Measurements from ENCODE around the gene ECM1.

DNA sequence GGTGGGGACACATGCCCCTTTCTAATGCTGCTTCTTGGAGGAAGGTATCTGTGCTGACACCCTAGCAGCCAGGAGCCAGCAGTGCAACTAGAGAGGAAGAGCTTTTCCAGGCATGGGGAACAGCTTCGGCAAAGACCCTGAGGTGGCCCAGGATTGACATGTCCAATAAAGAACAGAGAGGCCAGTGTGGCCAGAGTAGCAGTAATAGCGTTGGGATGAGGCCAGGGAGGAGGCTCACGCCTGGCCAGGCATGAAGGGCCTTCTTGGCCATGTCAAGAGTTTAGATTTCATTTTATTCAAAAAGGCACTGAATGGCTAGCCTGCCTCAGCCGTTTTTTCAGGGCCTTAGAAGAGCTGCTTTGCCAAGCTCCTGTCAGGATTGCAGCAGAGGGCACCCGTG lies 25.0 kb downstream of the ECM1 start:
- TF ChIP-seq TAF1 (IDR thresholded peaks at IDR 0.05; ENCODE audit: low read depth, low read length) (no peak), POLR2A (IDR thresholded peaks at IDR 0.05; ENCODE audit: low read depth, low read length) (no peak), POLR2AphosphoS5 (IDR thresholded peaks at IDR 0.05; ENCODE audit: low read depth, low read length) (no peak), POU2F2 (IDR thresholded peaks at IDR 0.05; ENCODE audit: low read depth, low read length) (no peak), PAX5 (IDR thresholded peaks at IDR 0.05; ENCODE audit: insufficient read depth, low read length, severe bottlenecking) (no peak)

All from GM12891 (cell line).